SK-N-SH (cell line): ENCODE results near the gene C18orf54. TPM values are rescaled to one million over a fixed set of nuclear protein-coding genes. Genes with fewer than 3 reads are reported as not detected.

Experiments used
- CTCF ChIA-PET: fragments of 300-600, 350-600 bp; formaldehyde crosslinking; extraction: SDS; loops from one replicate; lab custom pipeline; 2021; lab: Yijun Ruan, JAX
- POLR2A ChIA-PET: fragments of 350-600 bp; sonication (Branson Sonifier 250); formaldehyde crosslinking; extraction: SDS; loops from one replicate; lab custom pipeline; 2020; ENCODE audit warnings: antibody characterized with exemption, inconsistent platforms; lab: Yijun Ruan, JAX
- DNase-seq: peaks from one replicate; pipeline ENCODE4 v3.0.0; 2012
- H2AFZ ChIP-seq: fragments of 200-600 bp; sonication (generic); 2 replicates; pipeline ENCODE4 v1.8.1; 2016; ENCODE audit warnings: antibody characterized with exemption, mild to moderate bottlenecking, low read depth
- H3F3A ChIP-seq: fragments of 200-600 bp; sonication (generic); replicated peaks from 2 replicates; pipeline ENCODE3; 2016; ENCODE audit warnings: antibody characterized with exemption, mild to moderate bottlenecking; ENCODE audit not compliant: insufficient read depth
- H3K27ac ChIP-seq, 2 experiments: fragments of 200-500 bp in 1 of 2; fragments of 200-600 bp in 1 of 2; sonication (Bioruptor generic) in 1 of 2; sonication (generic), shearing (Covaris generic) in 1 of 2; 2 replicates each; pipeline versions ENCODE4 v1.5.1 to v1.6.1; 2014 to 2016; ENCODE audit warnings: low read depth in 2 of 2, inconsistent platforms in 1 of 2, low read length in 1 of 2, mild to moderate bottlenecking in 1 of 2, mixed read lengths in 1 of 2
- H3K27me3 ChIP-seq: fragments of 200-600 bp; sonication (generic), shearing (Covaris generic); 2 replicates; pipeline ENCODE4 v1.6.1; 2016; ENCODE audit warnings: mixed run types; ENCODE audit not compliant: insufficient read depth
- H3K36me3 ChIP-seq, 2 experiments: fragments of 200-500 bp in 1 of 2; fragments of 200-600 bp in 1 of 2; sonication (Bioruptor generic) in 1 of 2; sonication (generic) in 1 of 2; replicated peaks in 1 of 2; 2 replicates each; pipeline versions ENCODE3 to v1.5.1; 2014 to 2016; ENCODE audit warnings: low read length in 1 of 2, mild to moderate bottlenecking in 1 of 2; ENCODE audit not compliant: insufficient read depth in 2 of 2, control insufficient read depth in 1 of 2
- H3K4me1 ChIP-seq, 2 experiments: fragments of 200-500 bp in 1 of 2; fragments of 200-600 bp in 1 of 2; sonication (Bioruptor generic) in 1 of 2; sonication (generic), shearing (Covaris generic) in 1 of 2; 2 replicates each; pipeline versions ENCODE4 v1.5.1 to v1.6.1; 2014 to 2016; ENCODE audit warnings: low read depth in 1 of 2, low read length in 1 of 2, mixed run types in 1 of 2; ENCODE audit not compliant: insufficient read depth in 2 of 2, control insufficient read depth in 1 of 2
- H3K4me2 ChIP-seq: fragments of 200-600 bp; sonication (generic), shearing (Covaris generic); 2 replicates; pipeline ENCODE4 v1.6.1; 2017; ENCODE audit warnings: mixed run types
- H3K4me3 ChIP-seq, 2 experiments: fragments of 200-500 bp in 1 of 2; fragments of 200-600 bp in 1 of 2; sonication (Bioruptor generic) in 1 of 2; sonication (generic), shearing (Covaris generic) in 1 of 2; 2 replicates each; pipeline versions ENCODE4 v1.5.1 to v1.8.1; 2014 to 2016; ENCODE audit warnings: low read depth in 2 of 2, inconsistent platforms in 1 of 2, low read length in 1 of 2, mild to moderate bottlenecking in 1 of 2, mixed read lengths in 1 of 2, moderate library complexity in 1 of 2
- H3K79me2 ChIP-seq: fragments of 200-600 bp; sonication (generic); 2 replicates; pipeline ENCODE4 v1.8.1; 2017; ENCODE audit warnings: mild to moderate bottlenecking; ENCODE audit not compliant: insufficient read depth
- H3K9ac ChIP-seq: fragments of 200-600 bp; sonication (generic); 2 replicates; pipeline ENCODE4 v1.6.1; 2017; ENCODE audit warnings: mixed run types
- H3K9me2 ChIP-seq: fragments of 200-600 bp; sonication (generic); 2 replicates; pipeline ENCODE4 v1.6.1; 2017; ENCODE audit warnings: mixed run types
- H3K9me3 ChIP-seq: fragments of 200-600 bp; sonication (generic); 2 replicates; pipeline ENCODE4 v1.6.1; 2017; ENCODE audit warnings: mixed run types, mild to moderate bottlenecking, moderate library complexity
- H4K20me1 ChIP-seq: fragments of 200-600 bp; sonication (generic); 2 replicates; pipeline ENCODE4 v1.6.1; 2017; ENCODE audit warnings: mild to moderate bottlenecking, mixed run types; ENCODE audit not compliant: insufficient read depth
- CHD2 ChIP-seq: fragments of 150-350 bp; IDR thresholded peaks from 2 replicates; pipeline ENCODE4 v1.6.1; 2018; ENCODE audit warnings: low read length; ENCODE audit not compliant: partially characterized antibody
- ELF1 ChIP-seq: IDR thresholded peaks from 2 replicates; pipeline ENCODE4 v1.4.0; 2012
- EP300 ChIP-seq, 2 experiments: IDR thresholded peaks; 2 replicates each; pipeline versions ENCODE4 v1.4.0 to v1.6.1; 2012; ENCODE audit warnings: borderline replicate concordance in 1 of 2, low read depth in 1 of 2, low read length in 1 of 2
- EZH2phosphoT487 ChIP-seq: fragments of 200-600 bp; sonication (generic); IDR thresholded peaks from 2 replicates; pipeline ENCODE4 v1.6.1; 2017; ENCODE audit warnings: low read depth, mixed run types, mild to moderate bottlenecking, antibody characterized with exemption, moderate library complexity, borderline replicate concordance
- FOSL2 ChIP-seq: IDR thresholded peaks from 2 replicates; pipeline ENCODE4 v1.4.0; 2012; ENCODE audit warnings: low read depth, mild to moderate bottlenecking, moderate library complexity, borderline replicate concordance
- FOXJ3 ChIP-seq: sonication (generic); formaldehyde crosslinking; IDR thresholded peaks from 2 replicates; pipeline ENCODE4 v1.5.1; 2020; ENCODE audit warnings: mild to moderate bottlenecking, missing genetic modification reagents
- IRF3 ChIP-seq: fragments of 150-350 bp; IDR thresholded peaks from 2 replicates; pipeline ENCODE4 v1.6.1; 2016; ENCODE audit warnings: mild to moderate bottlenecking, low read depth, low read length
- NRF1 ChIP-seq: IDR thresholded peaks from 2 replicates; pipeline ENCODE4 v1.6.1; 2012; ENCODE audit warnings: low read depth, mild to moderate bottlenecking, low read length
- PBX3 ChIP-seq: IDR thresholded peaks from 2 replicates; pipeline ENCODE4; 2012
- RAD21 ChIP-seq: IDR thresholded peaks from 2 replicates; pipeline ENCODE4 v1.6.1; 2012; ENCODE audit warnings: mild to moderate bottlenecking, low read length
- RCOR1 ChIP-seq: fragments of 150-350 bp; IDR thresholded peaks from 2 replicates; pipeline ENCODE4 v1.6.1; 2017; ENCODE audit warnings: antibody characterized with exemption, low read length
- RFX5 ChIP-seq: IDR thresholded peaks from 2 replicates; pipeline ENCODE4 v1.6.1; 2012; ENCODE audit warnings: mild to moderate bottlenecking, improper control_type of control experiment, low read length
- RXRA ChIP-seq: IDR thresholded peaks from 2 replicates; pipeline ENCODE4 v1.4.0; 2012; ENCODE audit warnings: low read depth, mild to moderate bottlenecking, borderline replicate concordance
- TAF1 ChIP-seq: IDR thresholded peaks from 2 replicates; pipeline ENCODE4 v1.6.1; 2012; ENCODE audit warnings: low read depth, mild to moderate bottlenecking, low read length, moderate library complexity, borderline replicate concordance
- TCF12 ChIP-seq: IDR thresholded peaks from 2 replicates; pipeline ENCODE4 v1.4.0; 2012
- USF1 ChIP-seq: IDR thresholded peaks from 2 replicates; pipeline ENCODE4 v1.4.0; 2012; ENCODE audit warnings: low read depth, borderline replicate concordance
- USF2 ChIP-seq: fragments of 150-350 bp; IDR thresholded peaks from 2 replicates; pipeline ENCODE4 v1.6.1; 2017; ENCODE audit warnings: antibody characterized with exemption, low read length, low read depth, borderline replicate concordance
- WGBS: methylation state at CpG from one replicate; pipeline ENCODE4 v1.1.6; 2017; ENCODE audit warnings: low lambda C conversion rate; 5-methylcytosine and 5-hydroxymethylcytosine counted together
- polyA plus RNA-seq, 3 experiments: library from polyadenylated mRNA; depleted of rRNA; stranded (reverse); fragments of >200 nt; gene quantifications; 2 replicates each; pipeline ENCODE4 v1.2.3, GENCODE V29; 2012

C18orf54 gene
- polyA plus RNA-seq, 1 of the 3 experiments (the other 2 are of a cell fraction) = 0.76 TPM

- no peaks in the 10 kb centered on the region; a peak in 1 of 4 replicates for H3K4me1 ChIP-seq
- no peaks in the 10 kb centered on the region for H3K36me3 ChIP-seq
- no peak overlapping the region for H3K27ac ChIP-seq
- H3K9ac ChIP-seq = no peak overlapping the region
- no peak overlapping the region for H2AFZ ChIP-seq
- ChIA-PET CTCF (interaction anchor here (2.1 to 2.3 kb wide), 2 partner anchors 11 to 278 kb away, joined by 8 to 20 read pairs; no protein-coding TSS in a partner anchor), POLR2A (no interaction called here)
- no peaks in the 10 kb centered on the region for H4K20me1 ChIP-seq
- no peaks in the 10 kb centered on the region for H3K27me3 ChIP-seq
- WGBS = 18% methylated on average over 1 of the region's 1 CpG
- TF ChIP-seq RAD21 = no peak
- no peak for TF ChIP-seq NRF1
- TF ChIP-seq RFX5 = no peak
- TF ChIP-seq RXRA = no peak
- no peak for TF ChIP-seq FOSL2
- TF ChIP-seq FOXJ3 = no peak
- no peak for TF ChIP-seq TAF1
- no peak for TF ChIP-seq PBX3
- TF ChIP-seq CHD2 = no peak
- no peak for TF ChIP-seq RCOR1
- no peak for TF ChIP-seq EP300 (IDR thresholded peaks at IDR 0.05; ENCODE audit: borderline replicate concordance in 1 of 2, low read depth in 1 of 2, low read length in 1 of 2)
- no peak for TF ChIP-seq ELF1
- TF ChIP-seq IRF3 = no peak
- TF ChIP-seq TCF12 = no peak
- no peak for TF ChIP-seq USF1
- TF ChIP-seq EZH2phosphoT487 = no peak
- no peak for TF ChIP-seq USF2
- DNase-seq = no peak
- H3F3A ChIP-seq = no peaks in the 10 kb centered on the region
- H3K79me2 ChIP-seq = no peaks in the 10 kb centered on the region
- H3K4me3 ChIP-seq = no peak overlapping the region
- no peak overlapping the region for H3K4me2 ChIP-seq
- H3K9me3 ChIP-seq = no peaks in the 10 kb centered on the region
- H3K9me2 ChIP-seq = no peaks in the 10 kb centered on the region
Measured at GRCh38 chr18:54393648-54394294, 36.1 kb downstream of the C18orf54 start.
